Measurements from ENCODE around the gene TTBK2. TPM values are rescaled to one million over a fixed set of nuclear protein-coding genes. Genes with fewer than 3 reads are reported as not detected.

Gene TTBK2
- total RNA-seq (10 to 100 TPM; 17.5 to 20.1 TPM), total RNA-seq (16.6 to 128 (median 63.3) reads per million in 172 experiments)
- 13.2 TPM for polyA plus RNA-seq (2013, experiment 1 of 2)
- polyA plus RNA-seq (2013, experiment 2 of 2): 15.8 TPM

DNA sequence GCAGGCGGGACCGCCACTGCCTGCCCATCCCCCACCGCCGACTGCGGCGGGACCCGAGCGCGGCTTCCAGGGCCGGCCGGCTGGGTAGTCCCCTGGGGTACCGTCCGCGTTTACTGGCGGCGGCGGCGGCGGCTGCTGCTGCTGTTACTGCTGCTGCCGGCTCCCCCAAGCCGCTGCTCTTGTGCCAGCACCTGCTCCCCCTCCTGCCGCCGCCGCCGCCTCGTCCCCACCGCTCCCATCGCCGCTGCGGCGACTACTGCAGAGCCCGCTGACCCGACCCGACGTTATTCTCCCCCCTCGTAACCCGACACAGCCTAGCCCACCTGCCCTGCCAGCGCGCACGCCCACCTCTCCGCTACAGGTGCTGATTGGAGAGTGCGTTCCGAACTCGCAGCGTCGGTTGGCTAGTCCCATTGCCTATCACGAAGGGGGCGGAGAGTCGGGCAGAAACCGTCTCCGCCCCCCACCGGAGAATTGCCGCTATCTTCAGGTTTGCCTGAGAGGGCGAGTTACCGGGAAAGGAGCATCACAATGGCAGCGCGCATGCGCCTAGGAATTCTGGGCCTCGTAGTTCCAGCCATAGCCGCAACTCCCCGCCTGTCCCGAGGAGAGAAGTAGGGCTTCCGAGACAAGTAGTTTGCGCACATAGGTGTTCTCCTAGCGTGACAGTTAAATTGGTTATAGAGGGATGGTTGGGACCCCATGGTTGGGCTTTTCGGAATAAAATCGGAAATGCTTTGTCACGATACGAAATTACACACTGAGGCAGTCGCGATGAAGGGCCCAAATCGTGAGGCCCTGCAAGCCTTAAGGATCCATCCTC lies at the start of gene TTBK2:
Gene TTBK2, minus strand, starts transcription at position 260 of the 823 bp plus-strand sequence. CDS start 42,161 bp downstream, outside the sequence.
- peak within 1 kb of the TSS; percentile 75 for H3K4me3 ChIP-seq (ENCODE audit: low read length)
- ATAC-seq (ENCODE audit: poor library complexity): peak; percentile 96
- Mint-ChIP-seq H3K4me3 (peak within 1 kb of the TSS; percentile 99), H3K9me3 (no peaks in the 10 kb centered on the region), H3K4me1 (ENCODE audit: low read depth) (peaks cover 35% of the 10 kb centered on the region), H3K27me3 (no peaks in the 10 kb centered on the region), H3K36me3 (ENCODE audit: low read depth) (peaks cover 13% of the 10 kb centered on the region), H3K27ac (peak within 1 kb of the TSS; percentile 89)
- H3K27ac ChIP-seq (ENCODE audit: low read depth in 1 of 2, low read length in 2 of 2): peak within 1 kb of the TSS; percentile 59 to 63
- H3K27me3 ChIP-seq (ENCODE audit: control insufficient read depth in 1 of 2, insufficient read depth in 2 of 2, low read length in 2 of 2): no peaks in the 10 kb centered on the region
- no peaks in the 10 kb centered on the region for H3K9me3 ChIP-seq (ENCODE audit: control insufficient read depth in 1 of 2, insufficient read depth in 1 of 2, low read length in 2 of 2)
- ChIA-PET CTCF (interaction anchor here (0.7 kb wide), 1 partner anchor 183 kb away, joined by 3 read pairs; the partner anchor contains the start of gene CDAN1), POLR2A (interaction anchor here (0.7 kb wide), 1 partner anchor 78 kb away, joined by 3 read pairs; no protein-coding TSS in a partner anchor)
- no peaks in the 10 kb centered on the region for H3K36me3 ChIP-seq (ENCODE audit: insufficient read depth, low read length)
- DNase-seq: peak; percentile 94 to 99 (median 98)
- intact Hi-C loops (cut with DNase I, micrococcal nuclease): loop anchor here (2.0 to 10.0 kb wide), 4 partner anchors 184 to 904 kb away; partner anchors contain the start of genes CDAN1 (in 2 of the 2), CCNDBP1 (in 1 of the 2), MFAP1 (in 1 of the 2) and WDR76 (in 1 of the 2)
- peaks cover 15% of the 10 kb centered on the region for H3K4me1 ChIP-seq (ENCODE audit: insufficient read depth, low read length)
- TF ChIP-seq, protein P1, sequence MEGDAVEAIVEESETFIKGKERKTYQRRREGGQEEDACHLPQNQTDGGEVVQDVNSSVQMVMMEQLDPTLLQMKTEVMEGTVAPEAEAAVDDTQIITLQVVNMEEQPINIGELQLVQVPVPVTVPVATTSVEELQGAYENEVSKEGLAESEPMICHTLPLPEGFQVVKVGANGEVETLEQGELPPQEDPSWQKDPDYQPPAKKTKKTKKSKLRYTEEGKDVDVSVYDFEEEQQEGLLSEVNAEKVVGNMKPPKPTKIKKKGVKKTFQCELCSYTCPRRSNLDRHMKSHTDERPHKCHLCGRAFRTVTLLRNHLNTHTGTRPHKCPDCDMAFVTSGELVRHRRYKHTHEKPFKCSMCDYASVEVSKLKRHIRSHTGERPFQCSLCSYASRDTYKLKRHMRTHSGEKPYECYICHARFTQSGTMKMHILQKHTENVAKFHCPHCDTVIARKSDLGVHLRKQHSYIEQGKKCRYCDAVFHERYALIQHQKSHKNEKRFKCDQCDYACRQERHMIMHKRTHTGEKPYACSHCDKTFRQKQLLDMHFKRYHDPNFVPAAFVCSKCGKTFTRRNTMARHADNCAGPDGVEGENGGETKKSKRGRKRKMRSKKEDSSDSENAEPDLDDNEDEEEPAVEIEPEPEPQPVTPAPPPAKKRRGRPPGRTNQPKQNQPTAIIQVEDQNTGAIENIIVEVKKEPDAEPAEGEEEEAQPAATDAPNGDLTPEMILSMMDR (IDR thresholded peaks at IDR 0.05): peak; percentile 26

DNA sequence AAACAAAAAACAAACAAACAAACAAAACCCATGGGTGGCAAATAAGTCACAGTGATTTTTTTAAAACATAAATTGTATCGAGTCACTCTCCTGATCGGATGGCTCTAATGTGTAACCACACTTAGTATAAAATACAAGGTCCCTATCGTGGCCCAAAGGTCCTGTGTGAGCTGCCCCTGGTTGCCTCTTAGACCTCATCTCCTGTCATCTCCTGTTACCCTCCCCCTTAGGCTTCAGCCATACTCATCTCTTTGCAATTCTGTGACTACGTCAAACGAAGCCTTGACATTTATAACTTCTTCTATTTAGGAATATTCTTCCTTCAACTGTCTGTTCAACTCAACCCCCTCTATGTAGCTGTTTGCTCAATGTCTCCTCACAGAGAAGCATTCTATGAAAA lies 43.9 kb upstream of the TTBK2 start:
- TF ChIP-seq, protein P1 (IDR thresholded peaks at IDR 0.05): no peak
- Mint-ChIP-seq H3K4me1 (ENCODE audit: low read depth) (no peaks in the 10 kb centered on the region), H3K4me3 (no peak overlapping the region), H3K27ac (no peak overlapping the region), H3K27me3 (no peaks in the 10 kb centered on the region), H3K36me3 (ENCODE audit: low read depth) (peaks cover 77% of the 10 kb centered on the region), H3K9me3 (no peaks in the 10 kb centered on the region)
- no peaks in the 10 kb centered on the region for H3K4me1 ChIP-seq (ENCODE audit: insufficient read depth, low read length)
- H3K27me3 ChIP-seq (ENCODE audit: control insufficient read depth in 1 of 2, insufficient read depth in 2 of 2, low read length in 2 of 2): no peaks in the 10 kb centered on the region
- no peak overlapping the region for H3K27ac ChIP-seq (ENCODE audit: low read depth in 1 of 2, low read length in 2 of 2)
- DNase-seq (no peak), ATAC-seq (ENCODE audit: poor library complexity) (no peak)
- H3K9me3 ChIP-seq (ENCODE audit: control insufficient read depth in 1 of 2, insufficient read depth in 1 of 2, low read length in 2 of 2): no peaks in the 10 kb centered on the region
- CTCF ChIA-PET: no interaction called here
- H3K36me3 ChIP-seq (ENCODE audit: insufficient read depth, low read length): peaks cover 63% of the 10 kb centered on the region
- no peak overlapping the region for H3K4me3 ChIP-seq (ENCODE audit: low read length)
- POLR2A ChIA-PET: no interaction called here
- intact Hi-C loops (cut with DNase I, micrococcal nuclease): no loop called here

DNA sequence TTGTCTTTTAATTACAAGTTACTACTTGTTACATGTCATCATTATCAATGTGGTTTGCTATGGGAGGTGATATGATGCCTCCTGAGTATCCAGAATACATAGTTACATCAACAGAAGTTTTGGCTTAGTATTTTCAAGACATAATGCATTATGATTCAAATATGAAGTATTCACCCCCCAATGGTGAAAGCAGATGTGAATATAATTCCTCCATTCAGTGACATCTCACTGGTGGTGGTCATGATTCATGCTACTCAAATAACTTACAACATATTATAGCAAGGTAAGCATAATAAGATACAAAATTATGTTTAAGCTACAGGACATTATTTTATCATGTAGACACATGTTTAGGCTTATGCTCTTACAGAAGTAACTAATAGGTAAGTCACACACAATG lies 34.9 kb upstream of the TTBK2 start:
- Histone ChIP-seq H3K9me3 (ENCODE audit: control insufficient read depth in 1 of 2, insufficient read depth in 1 of 2, low read length in 2 of 2) (no peaks in the 10 kb centered on the region), H3K27ac (ENCODE audit: low read depth in 1 of 2, low read length in 2 of 2) (no peak overlapping the region), H3K36me3 (ENCODE audit: insufficient read depth, low read length) (peaks cover 69% of the 10 kb centered on the region), H3K4me3 (ENCODE audit: low read length) (no peak overlapping the region), H3K4me1 (ENCODE audit: insufficient read depth, low read length) (no peaks in the 10 kb centered on the region), H3K27me3 (ENCODE audit: control insufficient read depth in 1 of 2, insufficient read depth in 2 of 2, low read length in 2 of 2) (no peaks in the 10 kb centered on the region)
- ATAC-seq (ENCODE audit: poor library complexity) (no peak), DNase-seq (no peak)
- Mint-ChIP-seq H3K36me3 (ENCODE audit: low read depth) (peaks cover 91% of the 10 kb centered on the region), H3K27ac (no peak overlapping the region), H3K4me1 (ENCODE audit: low read depth) (no peaks in the 10 kb centered on the region), H3K4me3 (no peak overlapping the region), H3K27me3 (no peaks in the 10 kb centered on the region), H3K9me3 (no peaks in the 10 kb centered on the region)
- intact Hi-C loops (cut with DNase I, micrococcal nuclease): no loop called here
- TF ChIP-seq, protein P1 (IDR thresholded peaks at IDR 0.05): no peak
- ChIA-PET POLR2A (no interaction called here), CTCF (no interaction called here)

Data from CD4-positive, alpha-beta T cell (primary cell).